GM12892 (cell line): Measurements from ENCODE around the gene FBXL13.
"Not testable (repeated sequence)": the region's sequence is repeated elsewhere in the genome, so short reads cannot be mapped to it uniquely, and the experiment has no call there.

ENCODE experiments used
- DNase-seq: peaks from one replicate; pipeline ENCODE4 v3.0.0; 2011; ENCODE audit not compliant: insufficient read length
- FAIRE-seq: peaks from 2 replicates; lab custom pipeline; 2011; peaks lifted over from hg19 to GRCh38; lab: Jason Lieb, UNC
- POLR2A ChIP-seq: IDR thresholded peaks from 2 replicates; pipeline ENCODE4 v1.6.1; 2011; ENCODE audit warnings: low read depth, low read length, control low read depth
- POLR2AphosphoS5 ChIP-seq: IDR thresholded peaks from 2 replicates; pipeline ENCODE4 v1.6.1; 2011; ENCODE audit warnings: low read depth, low read length, control low read depth
- TAF1 ChIP-seq: IDR thresholded peaks from 2 replicates; pipeline ENCODE4 v1.6.1; 2011; ENCODE audit warnings: low read depth, mild to moderate bottlenecking, control low read depth, low read length, borderline replicate concordance

Gene FBXL13

GRCh38 chr7:103011650-103012049 is 62.9 kb downstream of the FBXL13 start:
- no peak for TF ChIP-seq POLR2AphosphoS5
- TF ChIP-seq TAF1, result no peak
- TF ChIP-seq POLR2A, result no peak
- DNase-seq, result no peak
- no peak for FAIRE-seq

GRCh38 chr7:103010211-103010610 is 64.4 kb downstream of the FBXL13 start:
- FAIRE-seq, result no peak
- no peak for DNase-seq
- no peak for TF ChIP-seq POLR2A
- no peak for TF ChIP-seq TAF1
- TF ChIP-seq POLR2AphosphoS5, result no peak

- FAIRE-seq (no peak), DNase-seq (no peak)
- TF ChIP-seq POLR2A, result no peak
- no peak for TF ChIP-seq POLR2AphosphoS5
- TF ChIP-seq TAF1, result no peak
These were observed 65.0 kb downstream of the FBXL13 start for GRCh38 chr7:103009466-103010185.

GRCh38 chr7:103003004-103003403 is 71.6 kb downstream of the FBXL13 start:
- no peak for TF ChIP-seq POLR2A
- TF ChIP-seq TAF1, result no peak
- TF ChIP-seq POLR2AphosphoS5, result no peak
- no peak for FAIRE-seq
- DNase-seq, result no peak

GRCh38 chr7:103001210-103001609 is 73.4 kb downstream of the FBXL13 start:
- TF ChIP-seq POLR2AphosphoS5 (no peak), TAF1 (no peak), POLR2A (no peak)
- DNase-seq (no peak), FAIRE-seq (no peak)

- FAIRE-seq, result no peak
- TF ChIP-seq POLR2AphosphoS5 (no peak), POLR2A (no peak), TAF1 (no peak)
- DNase-seq, result no peak
These were observed 77.6 kb downstream of the FBXL13 start for GRCh38 chr7:102996957-102997356.

GRCh38 chr7:102995609-102996008 is 79.0 kb downstream of the FBXL13 start:
- not testable (repeated sequence) for DNase-seq, FAIRE-seq

- FAIRE-seq (no peak), DNase-seq (no peak)
- no peak for TF ChIP-seq TAF1
- TF ChIP-seq POLR2AphosphoS5, result no peak
- TF ChIP-seq POLR2A, result no peak
These were observed 80.0 kb downstream of the FBXL13 start for GRCh38 chr7:102994567-102994966.

GRCh38 chr7:102993718-102994029 is 80.9 kb downstream of the FBXL13 start:
- no peak for FAIRE-seq
- TF ChIP-seq POLR2AphosphoS5 (no peak), POLR2A (no peak), TAF1 (no peak)
- no peak for DNase-seq

- FAIRE-seq, result no peak
- no peak for DNase-seq
- TF ChIP-seq TAF1, result no peak
- TF ChIP-seq POLR2A, result no peak
These were observed 81.5 kb downstream of the FBXL13 start for GRCh38 chr7:102992938-102993717.

GRCh38 chr7:102992509-102992937 is 82.1 kb downstream of the FBXL13 start:
- TF ChIP-seq TAF1 (no peak), POLR2A (no peak), POLR2AphosphoS5 (no peak)
- DNase-seq (no peak), FAIRE-seq (no peak)
